Kidney (tissue), 14 donors: ENCODE results near the gene PTPA. TPM values are rescaled to one million over a fixed set of nuclear protein-coding genes. Genes with fewer than 3 reads are reported as not detected.
A peak's percentile ranks its signal among the peaks of the same experiment; 100 is the strongest.

Source experiments
- DNase-seq, 5 donors: peaks; one replicate each; pipeline ENCODE4 v3.0.0-alpha.2; 2013 to 2020
- FAIRE-seq: peaks from 2 replicates; lab custom pipeline; 2012; peaks lifted over from hg19 to GRCh38; lab: Jason Lieb, UNC
- H3K27ac ChIP-seq, 2 donors: one replicate each; pipeline ENCODE4 v1.7.0; 2013; ENCODE audit warnings: low read depth in 2 of 2, low read length in 2 of 2, inconsistent platforms in 1 of 2
- H3K27me3 ChIP-seq: one replicate; pipeline ENCODE4 v1.7.1; 2013; ENCODE audit warnings: low read length, inconsistent platforms; ENCODE audit not compliant: control insufficient read depth, insufficient read depth
- H3K36me3 ChIP-seq, 3 donors: one replicate each; pipeline versions ENCODE4 v1.7.0 to v1.7.1; 2013; ENCODE audit warnings: low read length in 3 of 3, control low read depth in 1 of 3, inconsistent platforms in 1 of 3; ENCODE audit not compliant: insufficient read depth in 3 of 3, control insufficient read depth in 2 of 3
- H3K4me1 ChIP-seq, 3 donors: one replicate each; pipeline versions ENCODE4 v1.7.0 to v1.7.1; 2013; ENCODE audit warnings: low read length in 3 of 3, inconsistent platforms in 1 of 3, low read depth in 1 of 3; ENCODE audit not compliant: control insufficient read depth in 2 of 3, insufficient read depth in 2 of 3
- H3K4me3 ChIP-seq, 3 donors: one replicate each; pipeline versions ENCODE4 v1.7.0 to v1.8.1; 2013; ENCODE audit warnings: low read length in 3 of 3, control low read depth in 1 of 3, inconsistent platforms in 1 of 3
- H3K9ac ChIP-seq, 3 donors: one replicate each; pipeline versions ENCODE4 v1.7.0 to v1.7.1; 2013; ENCODE audit warnings: low read length in 3 of 3, control low read depth in 1 of 3, inconsistent platforms in 1 of 3
- H3K9me3 ChIP-seq, 3 donors: one replicate each; pipeline versions ENCODE4 v1.7.0 to v1.7.1; 2013; ENCODE audit warnings: low read length in 3 of 3, control low read depth in 1 of 3, inconsistent platforms in 1 of 3; ENCODE audit not compliant: control insufficient read depth in 2 of 3, insufficient read depth in 1 of 3
- CTCF ChIP-seq: IDR thresholded peaks from 3 replicates; pipeline ENCODE4 v1.5.1; 2012; ENCODE audit warnings: mild to moderate bottlenecking, moderate library complexity, borderline replicate concordance; ENCODE audit not compliant: insufficient read depth; ENCODE audit errors: extremely low read depth
- intact Hi-C: fragments of 100-400 bp; cut with DNase I; formaldehyde crosslinking; loops from one replicate; pipeline ENCODE4 v1.11.1; 2022
- polyA plus RNA-seq: library from polyadenylated mRNA; stranded (reverse); fragments of 350-450 nt; fragmentation: Illumina TruSeq; extraction: RNeasy Lipid Tissue Mini Kit (QIAGEN cat#74804); gene quantifications from one replicate; pipeline ENCODE4 v1.2.3, GENCODE V29; 2014; ENCODE audit warnings: low read depth, low replicate concordance; ENCODE audit not compliant: insufficient read depth
- total RNA-seq: library from RNA; stranded (reverse); fragmentation: NEBNext Ultra II Directional; extraction: Animal tissue kit (Norgen Biotek cat#: 25700); gene quantifications from one replicate; pipeline ENCODE4 v1.2.1, GENCODE V29; 2021
- donor health status: control.
- donor health status: control.
- donor health status: control.
- donor health status: control.
- donor health status: control.
- donor health status: DM: yes; HTN: yes; CAD: no.
- donor health status: Normal renal cell carcinoma (clear cell type).

PTPA gene
- total and polyA plus RNA-seq, 2 donors from 2014 or later = 161 to 164 TPM

- no peak overlapping the region for H3K4me3 ChIP-seq
- TF ChIP-seq CTCF = no peak
- H3K4me1 ChIP-seq = peaks cover 0 to 40% (median 37%) of the 10 kb centered on the region in 3 donors
- FAIRE-seq = no peak
- H3K27ac ChIP-seq = peak overlapping the region in 1 of 2 donors; percentile 100
- intact Hi-C loops = loop anchor here (5.0 kb wide), 1 partner anchor 481 kb away; no protein-coding TSS in a partner anchor
- no peaks in the 10 kb centered on the region for H3K9me3 ChIP-seq
- H3K36me3 ChIP-seq = peaks cover 4 to 24% (median 8%) of the 10 kb centered on the region in 3 donors
- H3K27me3 ChIP-seq = no peaks in the 10 kb centered on the region
- no peak overlapping the region for H3K9ac ChIP-seq
- peak in 1 of 5 donors; percentile 37 for DNase-seq
Observed at GRCh38 chr9:129136446-129137035, 25.3 kb downstream of the PTPA start.

GRCh38 chr9:129137292-129138143, 26.3 kb downstream of the PTPA start:
- Histone ChIP-seq H3K27ac (peak overlapping the region; percentile 99 to 100), H3K9me3 (no peaks in the 10 kb centered on the region), H3K4me3 (no peak overlapping the region), H3K9ac (peak overlapping the region in 1 of 3 donors; percentile 100), H3K27me3 (no peaks in the 10 kb centered on the region), H3K4me1 (peaks cover 3 to 48% (median 44%) of the 10 kb centered on the region in 3 donors), H3K36me3 (peaks cover 4 to 24% (median 8%) of the 10 kb centered on the region in 3 donors)
- no peak for FAIRE-seq
- intact Hi-C loops = loop anchor here (5.0 kb wide), 1 partner anchor 480 kb away; no protein-coding TSS in a partner anchor
- peak in 3 of 5 donors; percentile 8 to 72 (median 37) for DNase-seq
- TF ChIP-seq CTCF = no peak

- Histone ChIP-seq H3K9ac (peak overlapping the region in 1 of 3 donors; percentile 100), H3K4me3 (no peak overlapping the region), H3K4me1 (peaks cover 8 to 52% (median 48%) of the 10 kb centered on the region in 3 donors), H3K27ac (peak overlapping the region; percentile 99 to 100), H3K36me3 (peaks cover 4 to 21% (median 8%) of the 10 kb centered on the region in 3 donors), H3K27me3 (no peaks in the 10 kb centered on the region), H3K9me3 (no peaks in the 10 kb centered on the region)
- DNase-seq = peak in 2 of 5 donors; percentile 58 to 70
- intact Hi-C loops = loop anchor here (5.0 kb wide), 1 partner anchor 479 kb away; no protein-coding TSS in a partner anchor
- no peak for TF ChIP-seq CTCF
- FAIRE-seq = no peak
Observed at GRCh38 chr9:129138144-129138462, 26.9 kb downstream of the PTPA start.
